ENCODE data around the gene DYNC2LI1.

DYNC2LI1 gene

GRCh38 chr2:43738257-43738656, 35.6 kb upstream of the DYNC2LI1 start:
- Histone ChIP-seq H3K27ac (ENCODE audit: low read depth, low read length, poor library complexity, severe bottlenecking) (no peak overlapping the region), H3K9me2 (ENCODE audit: low read depth, low read length) (no peaks in the 10 kb centered on the region), H2AFZ (ENCODE audit: low read length) (no peak overlapping the region), H3K27me3 (ENCODE audit: insufficient read depth, low read length) (no peaks in the 10 kb centered on the region), H3F3A (ENCODE audit: insufficient read depth, low read length) (no peaks in the 10 kb centered on the region), H3K9me3 (ENCODE audit: low read length) (no peaks in the 10 kb centered on the region), H3K4me1 (ENCODE audit: insufficient read depth, low read length, severe bottlenecking) (no peaks in the 10 kb centered on the region), H4K20me1 (ENCODE audit: insufficient read depth, low read length) (no peaks in the 10 kb centered on the region), H3K4me2 (ENCODE audit: low read length) (no peak overlapping the region), H3K79me2 (ENCODE audit: insufficient read depth, low read length) (no peaks in the 10 kb centered on the region), H3K36me3 (ENCODE audit: insufficient read depth, low read length) (no peaks in the 10 kb centered on the region), H3K4me3 (ENCODE audit: low read depth, low read length, poor library complexity, severe bottlenecking) (no peak overlapping the region), H3K9ac (ENCODE audit: low read length) (no peak overlapping the region)
- TF ChIP-seq EZH2 (IDR thresholded peaks at IDR 0.05; ENCODE audit: borderline replicate concordance, low read length) (no peak), CTCF (IDR thresholded peaks at IDR 0.05; ENCODE audit: low read length) (no peak)

GRCh38 chr2:43743706-43744105, 30.1 kb upstream of the DYNC2LI1 start:
- Histone ChIP-seq H3K9me3 (ENCODE audit: low read length) (no peaks in the 10 kb centered on the region), H3K27me3 (ENCODE audit: insufficient read depth, low read length) (no peaks in the 10 kb centered on the region), H3K9ac (ENCODE audit: low read length) (no peak overlapping the region), H4K20me1 (ENCODE audit: insufficient read depth, low read length) (no peaks in the 10 kb centered on the region), H3F3A (ENCODE audit: insufficient read depth, low read length) (no peaks in the 10 kb centered on the region), H3K9me2 (ENCODE audit: low read depth, low read length) (no peaks in the 10 kb centered on the region), H3K4me1 (ENCODE audit: insufficient read depth, low read length, severe bottlenecking) (no peaks in the 10 kb centered on the region), H3K36me3 (ENCODE audit: insufficient read depth, low read length) (no peaks in the 10 kb centered on the region), H3K27ac (ENCODE audit: low read depth, low read length, poor library complexity, severe bottlenecking) (no peak overlapping the region), H3K79me2 (ENCODE audit: insufficient read depth, low read length) (no peaks in the 10 kb centered on the region), H3K4me2 (ENCODE audit: low read length) (no peak overlapping the region), H2AFZ (ENCODE audit: low read length) (no peak overlapping the region), H3K4me3 (ENCODE audit: low read depth, low read length, poor library complexity, severe bottlenecking) (no peak overlapping the region)
- TF ChIP-seq EZH2 (IDR thresholded peaks at IDR 0.05; ENCODE audit: borderline replicate concordance, low read length) (no peak), CTCF (IDR thresholded peaks at IDR 0.05; ENCODE audit: low read length) (no peak)

- Histone ChIP-seq H3K79me2 (ENCODE audit: insufficient read depth, low read length) (no peaks in the 10 kb centered on the region), H2AFZ (ENCODE audit: low read length) (no peak overlapping the region), H3F3A (ENCODE audit: insufficient read depth, low read length) (no peaks in the 10 kb centered on the region), H3K9ac (ENCODE audit: low read length) (no peak overlapping the region), H3K9me3 (ENCODE audit: low read length) (no peaks in the 10 kb centered on the region), H3K27ac (ENCODE audit: low read depth, low read length, poor library complexity, severe bottlenecking) (no peak overlapping the region), H3K27me3 (ENCODE audit: insufficient read depth, low read length) (no peaks in the 10 kb centered on the region), H3K36me3 (ENCODE audit: insufficient read depth, low read length) (no peaks in the 10 kb centered on the region), H3K4me2 (ENCODE audit: low read length) (no peak overlapping the region), H4K20me1 (ENCODE audit: insufficient read depth, low read length) (no peaks in the 10 kb centered on the region), H3K4me1 (ENCODE audit: insufficient read depth, low read length, severe bottlenecking) (no peaks in the 10 kb centered on the region), H3K9me2 (ENCODE audit: low read depth, low read length) (no peaks in the 10 kb centered on the region), H3K4me3 (ENCODE audit: low read depth, low read length, poor library complexity, severe bottlenecking) (no peak overlapping the region)
- TF ChIP-seq CTCF (IDR thresholded peaks at IDR 0.05; ENCODE audit: low read length) = no peak
- no peak for TF ChIP-seq EZH2 (IDR thresholded peaks at IDR 0.05; ENCODE audit: borderline replicate concordance, low read length)
Measured at GRCh38 chr2:43745457-43745856, 28.4 kb upstream of the DYNC2LI1 start.

Data from OCI-LY1 (cell line).